ENCODE data around the gene TET1. TPM values are rescaled to one million over a fixed set of nuclear protein-coding genes. Genes with fewer than 3 reads are reported as not detected.

The TET1 gene
- total and polyA plus RNA-seq, 2 experiments from 2014 or later: 37.2 to 90.5 TPM

GRCh38 chr10:68721673-68722335 lies 161.7 kb downstream of the TET1 start (continued):
- no peak for TF ChIP-seq ZNF462 (CRISPR knock-in tag; IDR thresholded peaks at IDR 0.05)

GRCh38 chr10:68725016-68725415 lies 164.9 kb downstream of the TET1 start:
- Mint-ChIP-seq H3K4me1 (peaks cover 6% of the 10 kb centered on the region), H3K27me3 (ENCODE audit: insufficient read depth, low read depth, poor library complexity) (peaks cover 8% of the 10 kb centered on the region), H3K27ac (no peak overlapping the region), H3K4me3 (no peak overlapping the region), H3K36me3 (ENCODE audit: low read depth) (peaks cover 75% of the 10 kb centered on the region), H3K9me3 (no peaks in the 10 kb centered on the region; the same call in 1 of the 3 replicates)
- Histone ChIP-seq H3K9me2 (ENCODE audit: insufficient read depth) (peaks cover 1% of the 10 kb centered on the region; the same call in 1 of the 2 replicates), H2AFZ (no peak overlapping the region), H3K4me2 (no peak overlapping the region), H3F3A (replicated peaks; ENCODE audit: low read depth) (peaks cover 17% of the 10 kb centered on the region; the same call in 1 of the 2 replicates), H3K27ac (ENCODE audit: low read depth) (no peak overlapping the region), H3K36me3 (ENCODE audit: insufficient read depth) (peaks cover 61% of the 10 kb centered on the region), H3K4me3 (no peak overlapping the region), H4K20me1 (replicated peaks; ENCODE audit: insufficient read depth) (peaks cover 20% of the 10 kb centered on the region), H3K27me3 (ENCODE audit: insufficient read depth) (no peaks in the 10 kb centered on the region), H3K79me2 (replicated peaks; ENCODE audit: insufficient read depth) (peaks cover 87% of the 10 kb centered on the region), H3K4me1 (ENCODE audit: insufficient read depth) (peaks cover 7% of the 10 kb centered on the region; the same call in 1 of the 2 replicates)
- DNase-seq (ENCODE audit: low spot score) (no peak), ATAC-seq (no peak)
- TF ChIP-seq ZNF462 (CRISPR knock-in tag; IDR thresholded peaks at IDR 0.05) (no peak), ETS1 (IDR thresholded peaks at IDR 0.05) (no peak), CTCF (conservative IDR thresholded peaks at IDR 0.05; ENCODE audit: low read depth in 2 of 2) (no peak), EZH2 (IDR thresholded peaks at IDR 0.05; ENCODE audit: low read depth, unreplicated experiment) (no peak)

Data from GM23338 (cell line).